HG03575 (cell line): Measurements from ENCODE around the gene C1GALT1.
"Not testable (repeated sequence)": the region's sequence is repeated elsewhere in the genome, so short reads cannot be mapped to it uniquely, and the experiment has no call there.

Experiments
- ATAC-seq: cut with Tn5 transposase; IDR thresholded peaks from one replicate; pipeline ENCODE4 v1.9.1; 2021; ENCODE audit not compliant: unreplicated experiment, insufficient number of reproducible peaks, low FRiP score; ENCODE audit errors: extremely low read depth

The C1GALT1 gene

GRCh38 chr7:7223250-7223649 lies 40.9 kb downstream of the C1GALT1 start:
- no peak for ATAC-seq

- no peak for ATAC-seq
Observed at GRCh38 chr7:7226407-7226806, 44.1 kb downstream of the C1GALT1 start.

DNA sequence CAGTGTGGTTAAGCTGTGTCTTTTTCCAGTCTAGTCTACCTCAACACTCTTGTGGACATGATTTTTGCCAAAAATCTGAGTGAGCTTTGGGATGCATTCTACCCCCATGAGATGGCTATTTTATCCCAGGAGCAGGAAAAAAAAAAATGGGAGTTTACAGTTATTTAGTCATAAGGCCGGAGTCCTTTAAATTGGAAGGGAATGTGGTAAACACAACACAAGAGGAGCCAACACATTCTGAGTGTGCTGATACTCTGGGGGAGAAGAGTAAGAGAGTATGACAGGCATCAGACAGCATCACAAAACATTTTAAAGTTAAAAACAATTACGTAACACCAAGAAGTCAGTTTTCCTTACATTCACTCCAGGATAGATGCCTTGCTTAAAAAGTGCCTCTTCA lies 46.1 kb downstream of the C1GALT1 start:
- ATAC-seq: no peak

- no peak for ATAC-seq
Observed at GRCh38 chr7:7228967-7229366, 46.6 kb downstream of the C1GALT1 start.

DNA sequence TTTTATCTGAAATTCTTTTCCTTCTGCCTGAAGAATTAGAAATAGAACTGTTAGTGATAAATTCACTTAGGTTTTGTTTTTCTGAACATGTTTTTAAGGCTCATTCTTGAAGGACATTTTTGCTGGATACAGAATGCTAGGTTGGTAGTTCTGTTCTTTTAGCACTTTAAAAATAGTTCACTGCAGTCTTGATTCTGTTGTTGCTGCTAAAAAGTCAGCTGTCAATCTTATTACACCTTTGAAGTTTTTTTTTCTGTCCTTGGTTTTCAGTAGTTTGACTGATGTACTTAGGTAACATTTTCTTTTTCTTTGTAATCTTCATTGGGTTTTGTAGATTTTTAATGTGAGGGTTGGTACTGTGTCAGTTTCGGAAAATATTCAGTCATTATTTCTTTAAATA lies 48.7 kb downstream of the C1GALT1 start:
- no peak for ATAC-seq

DNA sequence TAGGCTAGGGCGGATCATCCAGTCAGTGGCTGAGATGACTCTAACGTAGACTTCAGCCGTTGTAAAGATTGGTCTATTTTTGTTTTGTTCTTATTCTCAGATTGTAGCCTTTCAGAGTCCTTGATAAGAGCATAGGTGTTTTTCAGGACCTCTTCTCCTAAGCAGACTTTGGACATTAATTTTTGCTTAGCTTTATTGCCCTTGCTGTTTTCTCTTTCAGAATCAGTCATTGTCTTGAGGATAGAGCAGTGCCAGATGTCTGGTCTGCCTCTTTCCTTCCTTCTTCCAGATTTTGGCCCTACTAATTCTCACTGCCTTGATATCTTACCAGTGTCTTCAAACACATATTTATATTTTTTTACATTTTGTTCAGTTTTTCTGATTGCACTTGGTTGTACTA lies 49.5 kb downstream of the C1GALT1 start:
- no peak for ATAC-seq

- ATAC-seq: no peak
Observed at GRCh38 chr7:7235347-7235746, 53.0 kb downstream of the C1GALT1 start.

DNA sequence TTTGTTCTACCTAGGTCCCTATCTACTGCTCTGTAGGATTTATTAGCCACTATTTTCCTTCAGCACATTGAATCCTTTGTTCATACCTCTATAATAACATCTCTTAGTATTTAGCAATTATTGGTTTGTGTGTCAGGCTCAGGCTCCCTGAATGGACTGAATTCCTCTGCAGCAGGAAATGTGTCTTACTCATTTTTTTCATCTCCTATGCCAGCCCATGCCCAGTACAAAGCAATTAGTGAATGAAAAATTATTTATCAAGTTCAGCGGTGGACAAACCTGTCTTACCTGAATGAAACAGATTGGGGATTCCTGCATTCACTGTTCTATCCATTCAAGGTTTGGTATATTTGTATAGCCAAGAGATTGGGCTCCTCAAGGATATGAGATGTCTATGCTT lies 53.7 kb downstream of the C1GALT1 start:
- ATAC-seq: no peak

DNA sequence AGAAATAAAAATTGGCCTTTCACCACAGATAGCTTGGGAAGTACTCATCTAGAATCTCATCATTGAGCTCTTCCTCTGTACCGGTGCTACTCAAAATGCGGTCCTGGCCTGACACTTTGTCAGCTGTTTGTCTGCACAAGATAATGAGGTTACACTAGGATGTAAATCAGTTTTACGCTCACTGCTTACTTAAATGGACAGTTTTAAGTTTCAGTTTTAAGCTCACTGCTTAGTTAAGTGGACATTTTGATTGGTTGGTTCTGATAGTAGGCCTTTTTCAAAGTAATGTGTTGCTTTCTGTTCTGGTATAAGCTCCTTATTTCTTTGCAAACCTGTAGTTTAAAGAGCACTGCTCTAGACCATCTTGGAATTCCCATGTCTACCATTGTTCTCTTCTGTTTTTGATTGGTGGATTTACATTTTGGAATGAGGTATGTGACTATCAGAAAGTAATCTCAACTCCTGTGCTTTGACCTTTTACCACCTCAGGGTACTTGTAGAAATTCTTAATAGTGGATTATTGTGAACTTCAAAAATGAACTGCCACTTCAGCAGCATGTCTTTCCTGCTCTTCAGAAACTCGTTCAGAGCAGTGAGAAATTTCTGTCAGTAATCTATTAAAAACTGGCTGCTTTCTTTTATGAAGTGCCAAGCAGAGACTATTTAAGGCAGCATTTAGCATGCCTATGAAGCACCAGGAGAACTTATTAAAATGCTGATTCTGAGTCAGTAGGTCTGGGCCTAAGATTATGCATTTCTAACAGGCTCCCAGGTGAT lies 55.0 kb downstream of the C1GALT1 start:
- no peak for ATAC-seq

DNA sequence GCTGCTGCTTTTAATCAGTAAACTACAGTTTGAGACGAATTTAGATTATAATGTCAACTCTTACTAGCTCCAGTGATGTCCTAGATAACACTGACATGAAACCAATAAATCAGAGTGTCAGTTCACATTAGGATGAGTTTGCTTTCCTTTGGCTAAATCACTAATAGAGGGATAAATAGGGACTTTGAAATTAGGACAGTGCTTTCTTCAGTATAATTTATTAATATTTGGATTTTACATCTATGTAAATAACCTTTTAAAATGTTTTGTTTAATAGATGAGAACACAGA lies 55.6 kb downstream of the C1GALT1 start:
- ATAC-seq: no peak

- ATAC-seq: no peak
Observed at GRCh38 chr7:7239346-7239745, 57.0 kb downstream of the C1GALT1 start.

- ATAC-seq: no peak
Observed at GRCh38 chr7:7242899-7243298, 60.6 kb downstream of the C1GALT1 start.

GRCh38 chr7:7245233-7245632 lies 62.9 kb downstream of the C1GALT1 start:
- ATAC-seq: not testable (repeated sequence)

GRCh38 chr7:7246223-7246622 lies 63.9 kb downstream of the C1GALT1 start:
- ATAC-seq: no peak

DNA sequence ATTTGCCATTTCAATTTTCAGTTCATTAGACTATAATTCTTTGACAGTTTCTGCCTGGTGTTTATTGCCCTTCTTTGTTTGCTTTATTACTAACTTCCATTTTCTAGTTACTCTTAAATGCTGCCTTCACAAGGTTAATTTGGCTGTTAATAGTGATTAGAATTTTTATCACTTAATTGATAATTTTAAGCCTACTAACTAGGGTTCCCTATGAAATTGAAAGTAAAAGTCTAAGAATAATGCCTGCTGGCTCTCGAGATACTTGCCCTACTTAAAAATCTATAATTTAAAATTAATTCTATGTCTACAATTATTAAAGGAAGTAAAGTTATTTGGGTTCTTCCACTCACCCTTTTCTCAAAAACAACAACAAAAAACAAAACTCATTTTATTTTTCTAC lies 65.3 kb downstream of the C1GALT1 start:
- ATAC-seq: no peak

DNA sequence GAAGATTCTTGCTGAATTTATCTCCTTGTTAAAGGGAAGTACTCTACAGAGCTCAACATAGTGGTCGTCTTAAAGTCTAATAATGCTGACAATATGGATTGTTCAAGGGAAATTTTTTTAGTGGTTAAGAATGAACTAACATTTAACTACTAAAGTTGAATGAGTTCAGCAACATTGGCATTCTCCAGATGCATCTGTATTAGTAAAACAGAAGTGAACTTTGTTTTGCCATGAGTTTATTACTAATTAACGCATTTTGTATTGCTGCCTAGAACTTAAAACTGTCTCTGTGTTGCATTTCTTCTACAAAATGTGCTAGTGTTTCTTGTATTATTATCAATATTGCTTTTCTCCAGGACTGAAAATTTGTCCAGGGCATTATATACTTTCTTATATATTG lies 67.5 kb downstream of the C1GALT1 start:
- no peak for ATAC-seq

DNA sequence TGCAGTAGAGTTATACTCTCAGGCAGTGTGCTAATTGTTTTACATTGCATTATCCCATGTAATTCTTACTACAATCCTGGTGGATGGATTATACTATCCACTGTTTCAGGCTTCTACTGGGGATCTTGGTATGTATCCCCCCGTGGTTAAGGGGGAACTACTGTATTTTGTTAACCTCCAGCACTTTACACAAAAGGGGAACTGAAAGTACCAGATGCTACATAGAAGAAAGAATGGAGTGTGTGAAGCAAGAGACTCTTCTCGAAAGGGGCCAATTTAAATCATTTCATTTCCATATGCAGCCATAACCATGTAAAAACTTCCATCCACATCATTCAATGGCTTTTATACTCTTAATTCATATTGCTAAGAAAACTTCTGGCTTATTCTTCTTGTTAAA lies 69.4 kb downstream of the C1GALT1 start:
- peak; percentile 94 for ATAC-seq

- no peak for ATAC-seq
Observed at GRCh38 chr7:7254319-7254718, 72.0 kb downstream of the C1GALT1 start.

DNA sequence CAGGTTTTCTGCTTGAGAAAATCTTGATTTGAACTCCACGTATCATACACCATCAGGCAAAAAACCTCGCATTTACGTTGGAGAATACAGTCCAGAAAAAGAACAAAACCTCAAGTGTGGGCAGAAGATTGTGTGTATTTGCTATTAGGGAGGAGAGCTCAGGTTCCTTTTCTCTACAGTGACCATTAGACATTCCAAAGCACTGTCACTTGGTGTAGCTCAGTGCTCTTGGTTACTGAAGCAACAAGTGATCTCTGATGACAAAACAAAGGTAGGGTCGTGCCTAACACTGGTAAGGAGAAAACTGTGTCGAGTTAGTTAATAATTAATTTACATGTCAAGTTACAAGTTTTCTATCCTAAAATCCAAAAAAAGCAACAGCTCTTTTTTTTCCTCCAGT lies 72.6 kb downstream of the C1GALT1 start:
- ATAC-seq: no peak

DNA sequence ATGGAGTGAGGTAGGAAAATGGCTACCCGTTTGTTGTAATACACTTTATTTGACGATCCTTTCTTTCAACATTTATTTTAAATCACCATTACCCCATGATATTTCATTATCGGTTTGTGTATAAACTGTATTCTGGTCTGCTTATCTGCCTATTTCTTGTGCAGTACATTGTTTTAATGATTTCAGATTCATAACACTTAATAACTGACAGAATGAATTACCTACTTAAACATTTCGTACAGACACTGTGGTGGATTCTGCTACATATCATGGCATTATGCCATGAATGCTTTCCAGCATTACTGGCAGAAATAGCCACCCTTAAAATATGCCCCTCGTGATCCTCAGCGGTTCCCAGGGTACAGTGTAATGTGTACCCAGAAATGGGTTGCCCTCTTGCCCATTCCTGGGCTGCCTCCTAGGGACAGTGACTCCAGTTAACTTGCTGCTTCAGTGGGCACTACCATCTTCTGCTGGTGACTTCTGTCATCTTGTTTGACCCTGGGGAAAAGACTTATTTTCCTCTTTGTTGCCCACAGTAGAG lies 74.5 kb downstream of the C1GALT1 start:
- no peak for ATAC-seq
